NCI-H82 treated with DMSO at 0.1 percent for 48 hours (cell line): ENCODE data around the gene SLC17A4.

Experiments
- DNase-seq: peaks from one replicate; lab custom pipeline; 2025; ENCODE audit not compliant: unreplicated experiment; lab: John Stamatoyannopoulos, UW

SLC17A4 gene

DNA sequence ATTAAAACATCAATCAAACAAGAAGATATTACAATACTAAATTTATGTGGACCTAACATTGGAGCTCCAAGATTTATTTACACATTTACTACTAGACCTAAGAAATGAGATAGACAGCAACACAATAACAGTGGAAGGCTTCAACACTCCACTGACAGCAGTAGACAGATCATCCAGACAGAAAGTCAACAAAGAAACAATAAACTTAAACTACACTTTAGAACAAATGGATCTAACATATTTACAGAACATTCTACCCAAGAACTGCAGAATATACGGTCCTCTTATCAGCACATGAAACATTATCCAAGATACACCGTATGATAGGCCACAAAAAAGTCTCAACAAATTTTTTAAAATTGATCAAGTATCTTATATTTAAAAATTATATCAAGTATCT is 50.3 kb downstream of the SLC17A4 start:
- DNase-seq: no peak

DNA sequence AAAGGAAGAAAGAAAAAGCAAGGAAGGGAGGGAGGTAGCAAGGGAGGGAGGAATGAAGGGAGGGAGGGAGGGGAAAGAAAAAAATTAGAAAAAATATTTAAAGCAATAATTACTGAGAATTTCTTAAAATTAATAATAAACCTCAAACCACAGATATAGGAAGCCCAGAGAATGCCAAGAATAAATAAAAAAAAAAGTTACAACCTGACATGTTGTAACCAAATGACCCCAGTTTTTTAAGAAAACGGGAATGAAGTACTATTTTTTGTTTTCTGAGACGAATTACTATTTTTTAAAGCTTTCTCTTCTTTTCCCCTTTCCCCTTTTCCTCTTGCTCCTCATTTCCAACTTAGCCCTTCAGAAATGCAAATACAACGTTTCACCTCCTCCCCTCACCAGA is 60.7 kb downstream of the SLC17A4 start:
- DNase-seq: no peak

GRCh38 chr6:25816252-25816651 is 61.7 kb downstream of the SLC17A4 start:
- DNase-seq: no peak

DNA sequence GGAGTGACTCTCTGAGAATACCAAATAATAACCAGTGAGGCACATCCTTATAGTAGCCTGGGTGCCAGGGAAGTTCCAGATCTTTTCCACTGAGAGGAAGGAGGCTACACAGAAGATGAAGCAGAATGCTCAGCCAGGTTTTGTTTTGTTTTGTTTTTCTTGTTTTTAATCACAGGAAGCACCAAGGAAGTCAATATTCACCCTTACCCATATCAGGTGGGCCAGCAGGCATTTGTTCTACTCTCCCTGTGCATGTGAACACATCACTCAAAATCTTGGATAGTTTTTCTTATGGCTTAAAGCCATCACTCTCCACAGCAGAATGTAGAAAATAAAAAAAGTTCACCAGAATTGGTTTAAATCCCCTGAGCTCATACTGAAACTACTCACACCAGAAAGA is 66.8 kb downstream of the SLC17A4 start:
- no peak for DNase-seq

GRCh38 chr6:25829375-25829774 is 74.8 kb downstream of the SLC17A4 start:
- DNase-seq: no peak

GRCh38 chr6:25830458-25830857 is 75.9 kb downstream of the SLC17A4 start:
- DNase-seq: no peak
